Mesenchymal stem cell (in vitro differentiated cells and primary cell): Measurements from ENCODE around the gene SGTA.

Experiments used
- DNase-seq: peaks from one replicate; pipeline ENCODE4 v3.0.0-alpha.2; 2013
- H2AFZ ChIP-seq: one replicate; pipeline ENCODE4 v1.6.1; 2013; ENCODE audit warnings: low read depth, mild to moderate bottlenecking, control low read depth, inconsistent platforms, low read length, moderate library complexity
- H2AK5ac ChIP-seq: 2 replicates; pipeline ENCODE4 v1.6.1; 2013; ENCODE audit warnings: low read length, moderate library complexity, mild to moderate bottlenecking, inconsistent platforms; ENCODE audit not compliant: severe bottlenecking
- H2BK120ac ChIP-seq: one replicate; pipeline ENCODE4 v1.6.1; 2013; ENCODE audit warnings: low read depth, mild to moderate bottlenecking, inconsistent platforms, low read length, moderate library complexity
- H2BK12ac ChIP-seq, 2 experiments: one replicate each; pipeline ENCODE4 v1.6.1; 2013; ENCODE audit warnings: inconsistent platforms in 2 of 2, low read length in 2 of 2, mild to moderate bottlenecking in 2 of 2, moderate library complexity in 2 of 2, control low read depth in 1 of 2
- H2BK15ac ChIP-seq: one replicate; pipeline ENCODE4 v1.6.1; 2013; ENCODE audit warnings: mild to moderate bottlenecking, low read depth, inconsistent platforms; ENCODE audit not compliant: poor library complexity, severe bottlenecking
- H2BK5ac ChIP-seq: 2 replicates; pipeline ENCODE4 v1.6.1; 2013; ENCODE audit warnings: low read depth, mild to moderate bottlenecking, low read length, control low read depth, inconsistent platforms; ENCODE audit not compliant: poor library complexity, severe bottlenecking
- H3K14ac ChIP-seq, 2 experiments: one replicate each; pipeline ENCODE4 v1.6.1; 2013; ENCODE audit warnings: inconsistent platforms in 2 of 2, low read length in 2 of 2, control low read depth in 1 of 2, mild to moderate bottlenecking in 1 of 2, moderate library complexity in 1 of 2
- H3K18ac ChIP-seq, 2 experiments: one replicate each; pipeline ENCODE4 v1.6.1; 2013; ENCODE audit warnings: inconsistent platforms in 2 of 2, low read length in 2 of 2, control low read depth in 1 of 2, low read depth in 1 of 2, mild to moderate bottlenecking in 1 of 2
- H3K23ac ChIP-seq, 2 experiments: one replicate each; pipeline ENCODE4 v1.6.1; 2013; ENCODE audit warnings: inconsistent platforms in 2 of 2, low read length in 2 of 2, mild to moderate bottlenecking in 2 of 2, moderate library complexity in 2 of 2, control low read depth in 1 of 2
- H3K27ac ChIP-seq: 2 replicates; pipeline ENCODE4 v1.5.1; 2013; ENCODE audit warnings: mild to moderate bottlenecking, moderate library complexity, low read length, control low read depth, inconsistent platforms; ENCODE audit not compliant: poor library complexity, severe bottlenecking
- H3K27me3 ChIP-seq, 2 experiments: 2 replicates each; pipeline versions ENCODE4 v1.6.1 to v1.7.0; 2013; ENCODE audit warnings: low read length in 2 of 2, mild to moderate bottlenecking in 2 of 2, moderate library complexity in 2 of 2, control low read depth in 1 of 2, inconsistent platforms in 1 of 2; ENCODE audit not compliant: control insufficient read depth in 1 of 2, insufficient read depth in 1 of 2
- H3K36me3 ChIP-seq, 2 experiments: 2 replicates each; pipeline versions ENCODE4 v1.6.1 to v1.7.0; 2013; ENCODE audit warnings: low read length in 2 of 2, control low read depth in 1 of 2, inconsistent platforms in 1 of 2, low read depth in 1 of 2, mild to moderate bottlenecking in 1 of 2; ENCODE audit not compliant: insufficient read depth in 2 of 2, control insufficient read depth in 1 of 2
- H3K4ac ChIP-seq, 2 experiments: one replicate each; pipeline ENCODE4 v1.6.1; 2013; ENCODE audit warnings: inconsistent platforms in 2 of 2, low read length in 2 of 2, mild to moderate bottlenecking in 2 of 2, moderate library complexity in 2 of 2, control low read depth in 1 of 2, low read depth in 1 of 2
- H3K4me1 ChIP-seq: 2 replicates; pipeline ENCODE4 v1.6.1; 2013; ENCODE audit warnings: low read depth, low read length, control low read depth; ENCODE audit not compliant: control insufficient read depth, insufficient read depth
- H3K4me2 ChIP-seq: 2 replicates; pipeline ENCODE4 v1.6.1; 2013; ENCODE audit warnings: low read length, mild to moderate bottlenecking, inconsistent platforms; ENCODE audit not compliant: poor library complexity, severe bottlenecking
- H3K4me3 ChIP-seq, 2 experiments: 2 replicates each; pipeline versions ENCODE4 v1.5.1 to v1.7.0; 2013; ENCODE audit warnings: low read length in 2 of 2, mild to moderate bottlenecking in 2 of 2, control low read depth in 1 of 2, low read depth in 1 of 2; ENCODE audit not compliant: insufficient read depth in 1 of 2
- H3K79me1 ChIP-seq: replicated peaks from 2 replicates; pipeline ENCODE4 v1.6.1; 2013; ENCODE audit warnings: mild to moderate bottlenecking, control low read depth, low read length, inconsistent platforms; ENCODE audit not compliant: poor library complexity, severe bottlenecking
- H3K9ac ChIP-seq: 2 replicates; pipeline ENCODE4 v1.7.0; 2013; ENCODE audit warnings: mild to moderate bottlenecking, low read length, moderate library complexity
- H3K9me3 ChIP-seq: 2 replicates; pipeline ENCODE4 v1.7.0; 2013; ENCODE audit warnings: mild to moderate bottlenecking, low read length; ENCODE audit not compliant: control insufficient read depth
- H4K8ac ChIP-seq: one replicate; pipeline ENCODE4 v1.6.1; 2013; ENCODE audit warnings: inconsistent platforms, mild to moderate bottlenecking, low read length, moderate library complexity
- H4K91ac ChIP-seq: one replicate; pipeline ENCODE4 v1.6.1; 2013; ENCODE audit warnings: mild to moderate bottlenecking, low read length, inconsistent platforms
- WGBS: methylation state at CpG from one replicate; pipeline ENCODE4 v1.1.7; 2013; ENCODE audit warnings: mixed read lengths; 5-methylcytosine and 5-hydroxymethylcytosine counted together

The SGTA gene

GRCh38 chr19:2806736-2807378, 23.8 kb upstream of the SGTA start:
- Histone ChIP-seq H2BK5ac (no peak overlapping the region), H4K8ac (no peak overlapping the region), H3K9me3 (no peaks in the 10 kb centered on the region), H3K4me1 (peaks cover 4% of the 10 kb centered on the region), H3K18ac (no peak overlapping the region), H3K9ac (no peak overlapping the region), H3K4ac (no peak overlapping the region), H3K14ac (no peak overlapping the region), H3K4me3 (no peak overlapping the region), H2AFZ (no peak overlapping the region), H2BK12ac (no peak overlapping the region), H3K79me1 (peaks cover 34% of the 10 kb centered on the region), H3K27ac (no peak overlapping the region), H3K4me2 (no peak overlapping the region), H2BK15ac (no peak overlapping the region), H2BK120ac (no peak overlapping the region), H2AK5ac (no peak overlapping the region), H3K23ac (no peak overlapping the region), H3K36me3 (peaks cover 48 to 99% of the 10 kb centered on the region in 2 experiments), H4K91ac (no peak overlapping the region), H3K27me3 (no peaks in the 10 kb centered on the region)
- WGBS: 97% methylated on average over 34 of the region's 34 CpGs
- DNase-seq: no peak

DNA sequence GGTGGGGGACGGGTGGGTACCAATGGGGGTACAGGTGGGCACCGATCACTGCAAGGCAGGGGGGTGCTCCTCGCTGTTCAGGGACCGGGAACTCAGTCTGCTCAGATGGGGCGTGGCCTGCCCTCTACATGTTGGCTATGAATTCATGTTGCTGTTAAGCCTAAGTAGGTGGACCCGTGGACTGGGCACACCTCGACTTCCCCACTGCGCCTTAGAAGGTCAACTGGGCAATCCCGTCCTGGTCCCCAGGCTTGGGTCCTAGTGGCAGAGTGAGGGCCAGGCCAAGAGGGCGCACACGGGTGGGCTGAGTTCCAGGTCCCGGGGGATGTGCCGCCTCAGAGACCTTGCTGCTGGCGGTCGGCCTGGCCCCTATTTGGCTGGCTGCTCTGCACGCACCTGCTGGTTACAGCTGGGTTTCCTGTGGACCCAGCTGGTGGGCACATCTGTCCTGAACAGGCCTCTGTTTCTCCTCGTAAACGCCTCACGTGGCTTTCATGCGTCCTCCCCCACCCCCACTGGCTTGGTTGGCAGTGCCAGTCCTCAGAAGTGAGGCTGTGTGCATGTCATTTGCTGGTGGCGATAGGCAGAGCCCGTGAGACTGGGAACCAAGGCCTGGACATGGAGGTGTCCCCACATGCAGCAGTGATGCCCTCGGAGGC, 23.0 kb upstream of the SGTA start:
- no peak for DNase-seq
- Histone ChIP-seq H2BK120ac (no peak overlapping the region), H3K4me2 (no peak overlapping the region), H3K4me3 (no peak overlapping the region), H4K91ac (no peak overlapping the region), H3K9ac (no peak overlapping the region), H3K79me1 (peaks cover 42% of the 10 kb centered on the region), H3K14ac (no peak overlapping the region), H3K27ac (no peak overlapping the region), H3K18ac (no peak overlapping the region), H2BK12ac (no peak overlapping the region), H3K9me3 (no peaks in the 10 kb centered on the region), H2BK5ac (no peak overlapping the region), H3K4ac (no peak overlapping the region), H2AK5ac (no peak overlapping the region), H3K27me3 (no peaks in the 10 kb centered on the region), H3K23ac (no peak overlapping the region), H3K36me3 (peaks cover 48 to 99% of the 10 kb centered on the region in 2 experiments), H2AFZ (no peak overlapping the region), H2BK15ac (no peak overlapping the region), H4K8ac (no peak overlapping the region), H3K4me1 (peaks cover 3% of the 10 kb centered on the region)
- 98% methylated on average over 23 of the region's 23 CpGs for WGBS

GRCh38 chr19:2805261-2805900, 22.3 kb upstream of the SGTA start:
- Histone ChIP-seq H4K91ac (no peak overlapping the region), H4K8ac (no peak overlapping the region), H3K18ac (no peak overlapping the region), H3K9me3 (no peaks in the 10 kb centered on the region), H3K4me3 (no peak overlapping the region), H3K4me1 (no peaks in the 10 kb centered on the region), H3K79me1 (peaks cover 48% of the 10 kb centered on the region), H3K9ac (no peak overlapping the region), H2AK5ac (no peak overlapping the region), H3K14ac (no peak overlapping the region), H3K27ac (no peak overlapping the region), H3K4me2 (no peak overlapping the region), H3K4ac (no peak overlapping the region), H2BK120ac (no peak overlapping the region), H3K23ac (no peak overlapping the region), H2AFZ (no peak overlapping the region), H2BK12ac (no peak overlapping the region), H3K36me3 (peaks cover 51 to 99% of the 10 kb centered on the region in 2 experiments), H3K27me3 (no peaks in the 10 kb centered on the region), H2BK5ac (no peak overlapping the region), H2BK15ac (no peak overlapping the region)
- 98% methylated on average over 24 of the region's 28 CpGs for WGBS
- no peak for DNase-seq
